ENCODE measurements around the gene LAMB1. TPM values are rescaled to one million over a fixed set of nuclear protein-coding genes. Genes with fewer than 3 reads are reported as not detected.
A peak's percentile ranks its signal among the peaks of the same experiment; 100 is the strongest.

The LAMB1 gene
- total RNA-seq, 1 experiment from 2014 or later: 169 TPM

DNA sequence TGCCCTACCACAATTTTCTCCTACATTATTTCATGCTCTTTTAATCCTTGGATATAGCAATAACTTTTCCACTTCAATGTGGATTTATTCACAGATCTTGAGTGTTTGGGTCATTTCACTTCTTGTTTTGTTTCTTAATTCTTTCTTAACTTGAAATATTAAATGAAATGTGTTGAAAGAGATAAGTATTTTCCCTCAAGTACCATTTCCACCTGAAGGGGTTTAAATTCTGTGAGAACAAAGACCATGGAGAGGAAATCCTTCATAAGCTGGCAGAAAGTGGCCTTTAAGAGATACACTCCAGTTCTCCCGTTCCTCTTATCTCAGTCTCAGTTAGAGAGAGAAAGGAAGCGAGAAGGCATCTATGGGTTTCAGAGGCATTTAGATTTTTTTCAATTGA lies 126.0 kb downstream of the LAMB1 start:
- Histone ChIP-seq H3K27me3 (replicated peaks; ENCODE audit: insufficient read depth, low read depth, low read length, poor library complexity) (no peaks in the 10 kb centered on the region), H3K9me3 (ENCODE audit: low read depth, low read length, poor library complexity, severe bottlenecking) (no peaks in the 10 kb centered on the region), H3K4me3 (ENCODE audit: low read depth, low read length, poor library complexity, severe bottlenecking) (no peak overlapping the region), H3K4me1 (ENCODE audit: insufficient read depth, low read length, poor library complexity, severe bottlenecking) (peaks cover 16% of the 10 kb centered on the region), H3K27ac (ENCODE audit: low read depth, low read length, poor library complexity, severe bottlenecking) (no peak overlapping the region), H3K36me3 (ENCODE audit: insufficient read depth, low read length, poor library complexity, severe bottlenecking) (no peaks in the 10 kb centered on the region)
- TF ChIP-seq EZH2 (IDR thresholded peaks at IDR 0.05; ENCODE audit: borderline replicate concordance, low read depth, low read length, poor library complexity, severe bottlenecking): no peak
- TF ChIP-seq, protein P1, sequence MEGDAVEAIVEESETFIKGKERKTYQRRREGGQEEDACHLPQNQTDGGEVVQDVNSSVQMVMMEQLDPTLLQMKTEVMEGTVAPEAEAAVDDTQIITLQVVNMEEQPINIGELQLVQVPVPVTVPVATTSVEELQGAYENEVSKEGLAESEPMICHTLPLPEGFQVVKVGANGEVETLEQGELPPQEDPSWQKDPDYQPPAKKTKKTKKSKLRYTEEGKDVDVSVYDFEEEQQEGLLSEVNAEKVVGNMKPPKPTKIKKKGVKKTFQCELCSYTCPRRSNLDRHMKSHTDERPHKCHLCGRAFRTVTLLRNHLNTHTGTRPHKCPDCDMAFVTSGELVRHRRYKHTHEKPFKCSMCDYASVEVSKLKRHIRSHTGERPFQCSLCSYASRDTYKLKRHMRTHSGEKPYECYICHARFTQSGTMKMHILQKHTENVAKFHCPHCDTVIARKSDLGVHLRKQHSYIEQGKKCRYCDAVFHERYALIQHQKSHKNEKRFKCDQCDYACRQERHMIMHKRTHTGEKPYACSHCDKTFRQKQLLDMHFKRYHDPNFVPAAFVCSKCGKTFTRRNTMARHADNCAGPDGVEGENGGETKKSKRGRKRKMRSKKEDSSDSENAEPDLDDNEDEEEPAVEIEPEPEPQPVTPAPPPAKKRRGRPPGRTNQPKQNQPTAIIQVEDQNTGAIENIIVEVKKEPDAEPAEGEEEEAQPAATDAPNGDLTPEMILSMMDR (conservative IDR thresholded peaks at IDR 0.05; ENCODE audit: low read depth, low read length): no peak
- intact Hi-C loops (cut with micrococcal nuclease; ENCODE audit: unreplicated experiment): loop anchor here (5.0 to 10.0 kb wide), 3 partner anchors 732 to 1085 kb away; no protein-coding TSS in a partner anchor
- DNase-seq (ENCODE audit: low spot score): no peak
- ChIA-PET CTCF (no interaction called here), POLR2A (ENCODE audit: low non-redundant PET) (no interaction called here)
- no TSS peak for BruUV-seq (replicated peaks)

DNA sequence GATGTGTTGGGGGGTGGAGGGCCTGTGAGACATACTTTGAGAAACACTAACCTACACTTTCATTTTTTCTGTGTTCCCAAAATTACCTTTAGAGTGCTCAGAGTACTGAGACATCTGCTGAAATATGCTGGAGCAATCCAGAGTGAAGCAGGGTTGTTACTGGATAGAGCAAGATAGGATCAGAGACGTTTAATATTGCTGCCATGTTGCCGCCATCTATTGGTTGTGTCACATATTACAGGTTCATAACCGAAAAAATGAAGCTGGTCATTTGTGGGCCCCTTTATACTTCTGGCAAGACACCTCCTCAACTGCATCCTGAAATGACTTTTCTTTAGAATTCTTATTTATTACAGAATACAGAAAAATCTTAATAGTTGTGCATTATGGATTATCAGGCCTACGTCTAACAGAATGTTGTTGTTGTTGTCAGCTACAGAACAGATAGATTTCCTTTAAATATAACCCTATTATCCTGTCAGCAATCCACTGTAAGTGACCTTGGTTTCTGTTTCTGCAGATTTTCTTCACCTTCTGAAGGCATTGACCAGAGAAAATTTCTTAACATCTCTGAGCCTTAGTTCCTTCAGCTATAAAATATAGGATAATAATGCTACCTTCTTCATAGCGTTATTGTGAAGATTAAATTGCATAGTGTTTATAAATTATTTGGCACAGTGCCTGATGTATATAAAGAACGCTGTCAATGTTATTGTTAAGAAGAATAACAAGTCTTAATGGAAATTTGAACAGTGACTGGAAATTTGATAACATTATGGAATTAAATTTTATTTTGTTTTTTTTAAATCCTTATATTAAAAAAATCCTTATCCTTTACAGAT lies 128.1 kb downstream of the LAMB1 start:
- no peak overlapping the region for H3K27ac ChIP-seq (ENCODE audit: low read depth, low read length, poor library complexity, severe bottlenecking)
- no peaks in the 10 kb centered on the region for H3K9me3 ChIP-seq (ENCODE audit: low read depth, low read length, poor library complexity, severe bottlenecking)
- BruUV-seq (replicated peaks): no TSS peak
- ChIA-PET POLR2A (ENCODE audit: low non-redundant PET) (interaction anchor here (0.6 kb wide), 1 partner anchor 728 kb away, joined by 4 read pairs; no protein-coding TSS in a partner anchor), CTCF (interaction anchor here (0.5 to 1.2 kb wide), 21 partner anchors 14 to 1698 kb away, joined by 3 to 24 read pairs (median 4); partner anchors contain the start of genes CBLL1 and HBP1)
- H3K27me3 ChIP-seq (replicated peaks; ENCODE audit: insufficient read depth, low read depth, low read length, poor library complexity): no peaks in the 10 kb centered on the region
- H3K4me1 ChIP-seq (ENCODE audit: insufficient read depth, low read length, poor library complexity, severe bottlenecking): peaks cover 16% of the 10 kb centered on the region
- peak; percentile 80 for DNase-seq (ENCODE audit: low spot score)
- TF ChIP-seq EZH2 (IDR thresholded peaks at IDR 0.05; ENCODE audit: borderline replicate concordance, low read depth, low read length, poor library complexity, severe bottlenecking): no peak
- TF ChIP-seq, protein P1 (conservative IDR thresholded peaks at IDR 0.05; ENCODE audit: low read depth, low read length): peak; percentile 82
- intact Hi-C loops (cut with micrococcal nuclease; ENCODE audit: unreplicated experiment): loop anchor here (1.0 to 10.0 kb wide), 5 partner anchors 132 to 1083 kb away; no protein-coding TSS in a partner anchor
- H3K4me3 ChIP-seq (ENCODE audit: low read depth, low read length, poor library complexity, severe bottlenecking): no peak overlapping the region
- H3K36me3 ChIP-seq (ENCODE audit: insufficient read depth, low read length, poor library complexity, severe bottlenecking): no peaks in the 10 kb centered on the region

DNA sequence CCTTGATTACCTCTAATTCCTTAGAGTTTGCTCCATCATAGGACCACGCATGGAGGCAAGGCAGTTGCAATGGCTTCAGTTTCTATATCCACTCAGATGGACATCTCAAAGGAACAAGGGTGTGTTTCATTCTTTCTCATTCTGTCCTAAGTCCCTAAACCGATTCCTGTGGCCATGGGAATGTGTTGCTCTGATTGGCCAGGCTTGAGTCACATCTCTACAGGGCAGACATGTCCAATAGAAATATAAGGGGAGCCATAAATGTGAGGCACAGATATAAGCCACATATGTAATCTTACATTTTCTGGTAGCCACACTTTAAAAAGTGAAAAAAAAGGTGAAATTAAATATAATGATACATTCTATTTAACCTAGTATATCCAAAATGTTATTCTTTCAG lies 128.8 kb downstream of the LAMB1 start:
- Histone ChIP-seq H3K27ac (ENCODE audit: low read depth, low read length, poor library complexity, severe bottlenecking) (no peak overlapping the region), H3K4me1 (ENCODE audit: insufficient read depth, low read length, poor library complexity, severe bottlenecking) (peaks cover 16% of the 10 kb centered on the region), H3K4me3 (ENCODE audit: low read depth, low read length, poor library complexity, severe bottlenecking) (no peak overlapping the region), H3K27me3 (replicated peaks; ENCODE audit: insufficient read depth, low read depth, low read length, poor library complexity) (no peaks in the 10 kb centered on the region), H3K36me3 (ENCODE audit: insufficient read depth, low read length, poor library complexity, severe bottlenecking) (no peaks in the 10 kb centered on the region), H3K9me3 (ENCODE audit: low read depth, low read length, poor library complexity, severe bottlenecking) (no peaks in the 10 kb centered on the region)
- intact Hi-C loops (cut with micrococcal nuclease; ENCODE audit: unreplicated experiment): loop anchor here (1.0 to 10.0 kb wide), 4 partner anchors 131 to 929 kb away; no protein-coding TSS in a partner anchor
- no peak for DNase-seq (ENCODE audit: low spot score)
- TF ChIP-seq, protein P1 (conservative IDR thresholded peaks at IDR 0.05; ENCODE audit: low read depth, low read length): no peak
- no TSS peak for BruUV-seq (replicated peaks)
- ChIA-PET POLR2A (ENCODE audit: low non-redundant PET) (no interaction called here), CTCF (interaction anchor here (0.6 to 1.2 kb wide), 6 partner anchors 13 to 1697 kb away, joined by 3 to 24 read pairs (median 6); partner anchors contain the start of gene CBLL1)

Other genes starting within 250 kb of the LAMB1 start
- gene SLC26A3, start 199.9 kb downstream of the LAMB1 start, total RNA-seq (2021): not detected in 2 replicates
- 121 and 124 TPM in 2 replicates for gene DLD, start 112.0 kb downstream of the LAMB1 start, total RNA-seq (2021)
- 0.09 and 0.21 TPM in 2 replicates for gene LAMB4, start 127.2 kb upstream of the LAMB1 start, total RNA-seq (2021)